Measurements from ENCODE around the gene CARHSP1.

CARHSP1 gene

DNA sequence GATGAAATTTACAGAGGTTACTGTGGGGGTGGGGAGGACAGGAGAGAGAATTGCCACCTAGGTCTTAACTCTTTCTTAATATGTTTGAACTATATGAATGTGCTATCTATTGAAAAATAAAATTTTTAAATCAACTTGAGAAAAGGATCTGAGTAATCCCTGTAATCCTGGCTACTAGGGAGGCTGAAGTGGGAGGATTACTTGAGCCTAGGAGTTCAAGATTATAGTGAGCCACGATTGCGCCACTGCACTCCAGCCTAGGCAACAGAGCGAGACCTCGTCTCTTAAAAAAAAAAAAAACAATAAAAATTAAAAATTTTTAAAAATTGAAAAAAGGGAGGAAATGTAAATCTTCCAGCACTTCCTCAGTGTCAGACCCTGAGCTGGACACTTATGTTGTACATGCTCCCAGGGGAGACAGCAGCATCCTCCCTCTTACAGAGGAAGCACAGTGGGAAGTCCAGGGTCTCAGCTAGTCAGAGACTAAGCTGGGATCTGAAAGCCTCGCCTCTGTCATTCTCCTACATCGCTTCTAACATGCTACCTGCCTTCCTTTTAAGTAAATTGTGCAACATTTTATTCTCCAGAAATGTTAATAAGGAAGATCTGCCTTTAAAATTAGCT is 49.3 kb downstream of the CARHSP1 start:
- no CpG with 5 or more reads among the region's 6 CpGs for WGBS (ENCODE audit: extremely low coverage, insufficient coverage, low lambda C conversion rate)
- Histone ChIP-seq H3K4me2 (ENCODE audit: low read length) (no peak overlapping the region), H3K23ac (ENCODE audit: low read length) (no peak overlapping the region)

DNA sequence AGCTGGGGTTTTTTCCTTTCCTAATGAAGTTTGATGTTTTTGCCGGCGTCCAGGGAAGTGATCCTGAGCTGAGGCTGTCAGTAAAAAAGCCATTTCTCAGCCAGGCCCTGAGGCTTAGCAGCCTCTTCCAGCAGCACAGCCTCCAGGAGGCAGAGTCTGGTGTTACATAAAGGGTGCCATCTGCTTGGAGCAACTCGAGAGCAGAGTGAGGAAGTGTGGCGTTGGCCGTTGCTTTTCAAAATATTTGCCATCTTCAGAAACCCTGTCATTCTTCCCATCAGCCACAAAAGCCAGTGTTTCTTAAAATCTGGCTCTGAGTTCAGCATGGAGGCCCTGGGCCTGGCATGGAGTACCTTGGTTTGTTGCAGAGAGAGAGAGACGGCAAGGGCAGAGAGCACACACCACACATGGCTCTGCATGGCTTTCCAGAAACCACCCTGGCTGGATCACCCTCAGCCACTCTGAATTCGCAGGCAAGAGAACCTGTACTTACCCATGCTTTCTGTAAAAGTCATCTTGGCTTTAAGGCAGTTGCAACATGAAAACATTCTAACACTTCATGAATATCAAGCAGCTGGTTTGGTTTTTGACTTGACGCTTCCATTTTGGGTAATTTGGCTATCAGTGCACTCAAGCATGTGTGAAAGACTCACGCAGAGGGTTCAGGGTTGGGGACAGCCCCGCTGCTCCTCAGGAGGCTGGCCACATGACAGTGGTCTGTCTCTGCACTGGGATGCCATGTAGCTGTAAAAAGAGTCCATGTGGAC is 50.1 kb downstream of the CARHSP1 start:
- Histone ChIP-seq H3K9ac (ENCODE audit: low read length) (no peak overlapping the region), H2BK120ac (ENCODE audit: low read depth, low read length) (no peak overlapping the region), H3K18ac (ENCODE audit: low read length) (no peak overlapping the region), H3K4me2 (ENCODE audit: low read length) (no peak overlapping the region), H3K23ac (ENCODE audit: low read length) (no peak overlapping the region), H4K8ac (ENCODE audit: low read depth, low read length) (no peak overlapping the region), H3K79me2 (ENCODE audit: control insufficient read depth, insufficient read depth, low read length) (no peaks in the 10 kb centered on the region), H2AK5ac (ENCODE audit: low read length) (no peak overlapping the region), H3K79me1 (ENCODE audit: low read length) (peaks cover 4% of the 10 kb centered on the region), H4K5ac (ENCODE audit: low read length) (no peak overlapping the region), H3K4me1 (ENCODE audit: control insufficient read depth, low read depth, low read length) (peaks cover 3% of the 10 kb centered on the region), H3K27me3 (ENCODE audit: insufficient read depth, low read length, poor library complexity) (no peaks in the 10 kb centered on the region), H3K27ac (ENCODE audit: low read depth, low read length) (no peak overlapping the region), H2BK15ac (replicated peaks; ENCODE audit: low read depth) (no peak overlapping the region), H3K4me3 (ENCODE audit: low read length) (no peak overlapping the region), H3K4ac (ENCODE audit: low read depth, low read length) (no peak overlapping the region), H2BK5ac (ENCODE audit: low read length) (no peak overlapping the region), H3K56ac (ENCODE audit: low read length) (no peak overlapping the region), H3K36me3 (ENCODE audit: control insufficient read depth, insufficient read depth, low read length) (peaks cover 10% of the 10 kb centered on the region)
- peak; percentile 40 for DNase-seq
- WGBS (ENCODE audit: extremely low coverage, insufficient coverage, low lambda C conversion rate): no CpG with 5 or more reads among the region's 10 CpGs

More for the DNA sequence above, 49.3 kb downstream of the CARHSP1 start:
- Histone ChIP-seq H2BK5ac (ENCODE audit: low read length) (no peak overlapping the region), H3K4me3 (ENCODE audit: low read length) (no peak overlapping the region), H4K5ac (ENCODE audit: low read length) (no peak overlapping the region), H2BK15ac (replicated peaks; ENCODE audit: low read depth) (no peak overlapping the region), H3K4me1 (ENCODE audit: control insufficient read depth, low read depth, low read length) (peaks cover 3% of the 10 kb centered on the region), H3K79me1 (ENCODE audit: low read length) (peaks cover 4% of the 10 kb centered on the region), H3K4ac (ENCODE audit: low read depth, low read length) (no peak overlapping the region), H3K27ac (ENCODE audit: low read depth, low read length) (no peak overlapping the region), H3K36me3 (ENCODE audit: control insufficient read depth, insufficient read depth, low read length) (peaks cover 7% of the 10 kb centered on the region), H2BK120ac (ENCODE audit: low read depth, low read length) (no peak overlapping the region), H3K56ac (ENCODE audit: low read length) (no peak overlapping the region), H3K79me2 (ENCODE audit: control insufficient read depth, insufficient read depth, low read length) (no peaks in the 10 kb centered on the region), H3K9ac (ENCODE audit: low read length) (no peak overlapping the region), H2AK5ac (ENCODE audit: low read length) (no peak overlapping the region), H3K27me3 (ENCODE audit: insufficient read depth, low read length, poor library complexity) (no peaks in the 10 kb centered on the region), H3K18ac (ENCODE audit: low read length) (no peak overlapping the region), H4K8ac (ENCODE audit: low read depth, low read length) (no peak overlapping the region)
- DNase-seq: no peak

DNA sequence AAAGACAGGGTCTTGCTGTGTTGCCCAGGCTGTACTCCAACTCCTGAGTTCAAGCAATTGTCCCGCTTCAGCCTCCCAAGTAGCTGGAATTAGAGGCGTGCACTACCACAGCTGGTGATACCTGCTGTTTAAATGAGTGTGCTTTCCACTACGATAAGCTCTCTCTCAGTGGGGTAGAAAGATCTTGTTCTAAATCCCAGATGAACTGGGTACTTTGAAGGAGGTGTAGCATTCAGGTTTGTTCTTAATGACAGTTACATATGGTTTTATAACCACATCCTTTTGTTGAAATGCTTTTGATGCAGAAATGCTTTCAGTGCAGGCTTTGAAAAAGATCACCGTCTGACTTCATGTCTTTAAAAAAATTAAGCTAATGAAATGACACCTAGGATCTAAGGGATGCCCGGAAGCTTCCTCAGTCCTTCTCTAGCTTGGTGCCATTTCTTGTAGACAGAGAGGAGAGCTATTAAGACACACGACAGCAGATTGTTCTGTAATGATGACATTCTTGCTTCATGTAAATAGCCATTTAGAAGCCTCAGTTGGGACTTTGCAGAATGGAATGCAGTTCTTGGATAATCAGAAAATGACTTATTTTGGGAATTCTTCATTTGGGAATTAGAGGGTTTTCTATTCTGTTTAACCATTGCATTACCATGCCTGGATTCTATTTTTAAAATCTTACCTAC is 51.7 kb downstream of the CARHSP1 start:
- DNase-seq: no peak
- Histone ChIP-seq H3K27me3 (ENCODE audit: insufficient read depth, low read length, poor library complexity) (no peaks in the 10 kb centered on the region), H3K27ac (ENCODE audit: low read depth, low read length) (no peak overlapping the region), H3K36me3 (ENCODE audit: control insufficient read depth, insufficient read depth, low read length) (peaks cover 15% of the 10 kb centered on the region), H3K18ac (ENCODE audit: low read length) (no peak overlapping the region), H3K4me2 (ENCODE audit: low read length) (no peak overlapping the region), H3K4me3 (ENCODE audit: low read length) (no peak overlapping the region), H3K23ac (ENCODE audit: low read length) (no peak overlapping the region), H3K9ac (ENCODE audit: low read length) (no peak overlapping the region), H2AK5ac (ENCODE audit: low read length) (no peak overlapping the region), H2BK120ac (ENCODE audit: low read depth, low read length) (no peak overlapping the region), H3K4me1 (ENCODE audit: control insufficient read depth, low read depth, low read length) (peaks cover 3% of the 10 kb centered on the region), H3K56ac (ENCODE audit: low read length) (no peak overlapping the region), H3K4ac (ENCODE audit: low read depth, low read length) (no peak overlapping the region), H4K8ac (ENCODE audit: low read depth, low read length) (no peak overlapping the region), H4K5ac (ENCODE audit: low read length) (no peak overlapping the region), H3K79me2 (ENCODE audit: control insufficient read depth, insufficient read depth, low read length) (no peaks in the 10 kb centered on the region), H2BK5ac (ENCODE audit: low read length) (no peak overlapping the region), H3K79me1 (ENCODE audit: low read length) (peaks cover 4% of the 10 kb centered on the region), H2BK15ac (replicated peaks; ENCODE audit: low read depth) (no peak overlapping the region)
- no CpG with 5 or more reads among the region's 6 CpGs for WGBS (ENCODE audit: extremely low coverage, insufficient coverage, low lambda C conversion rate)

DNA sequence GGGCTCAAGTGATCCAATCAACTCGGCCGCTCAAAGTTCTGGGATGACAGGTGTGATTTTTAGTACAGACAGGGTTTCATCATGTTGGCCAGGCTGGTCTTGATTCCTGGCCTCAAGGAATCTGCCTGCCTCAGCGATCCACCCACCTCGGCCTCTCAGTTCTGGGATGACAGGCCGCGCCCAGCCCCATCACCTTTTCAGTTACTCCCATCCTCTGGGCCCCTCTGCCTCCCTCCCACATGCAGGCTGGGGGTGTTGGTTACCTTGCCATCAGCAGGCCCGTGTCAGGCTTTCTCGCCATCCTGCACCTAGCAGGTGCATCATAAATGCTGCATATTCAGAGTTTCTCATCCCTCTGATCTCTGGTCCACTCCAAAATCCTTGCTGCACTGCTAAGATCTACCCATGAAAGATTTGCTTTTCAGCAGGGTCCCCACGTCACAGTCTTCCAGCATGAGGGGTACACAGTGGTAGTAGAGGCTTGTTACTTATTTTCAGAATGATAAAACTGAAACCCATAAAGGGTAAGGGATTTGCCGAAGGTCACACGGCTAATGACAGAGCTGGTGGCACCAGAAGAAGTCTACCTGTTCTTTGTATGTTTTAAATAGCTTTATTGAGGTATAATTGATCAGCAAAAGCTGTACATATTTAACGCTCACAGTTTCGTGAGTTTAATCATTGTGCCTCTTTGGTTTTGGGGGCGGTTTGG is 54.6 kb downstream of the CARHSP1 start:
- H2BK5ac ChIP-seq (ENCODE audit: low read length): no peak overlapping the region
- no peak overlapping the region for H4K5ac ChIP-seq (ENCODE audit: low read length)
- no peak overlapping the region for H3K9ac ChIP-seq (ENCODE audit: low read length)
- H3K79me2 ChIP-seq (ENCODE audit: control insufficient read depth, insufficient read depth, low read length): no peaks in the 10 kb centered on the region
- H3K4me2 ChIP-seq (ENCODE audit: low read length): no peak overlapping the region
- H3K4ac ChIP-seq (ENCODE audit: low read depth, low read length): no peak overlapping the region
- no peak overlapping the region for H3K56ac ChIP-seq (ENCODE audit: low read length)
- H3K36me3 ChIP-seq (ENCODE audit: control insufficient read depth, insufficient read depth, low read length): peaks cover 11% of the 10 kb centered on the region
- no peak overlapping the region for H3K18ac ChIP-seq (ENCODE audit: low read length)
- H3K27me3 ChIP-seq (ENCODE audit: insufficient read depth, low read length, poor library complexity): no peaks in the 10 kb centered on the region
- no peak overlapping the region for H3K27ac ChIP-seq (ENCODE audit: low read depth, low read length)
- H2AK5ac ChIP-seq (ENCODE audit: low read length): no peak overlapping the region
- DNase-seq: no peak
- WGBS (ENCODE audit: extremely low coverage, insufficient coverage, low lambda C conversion rate): no CpG with 5 or more reads among the region's 14 CpGs
- no peak overlapping the region for H3K23ac ChIP-seq (ENCODE audit: low read length)
- no peaks in the 10 kb centered on the region for H3K79me1 ChIP-seq (ENCODE audit: low read length)
- peaks cover 3% of the 10 kb centered on the region for H3K4me1 ChIP-seq (ENCODE audit: control insufficient read depth, low read depth, low read length)
- H2BK15ac ChIP-seq (replicated peaks; ENCODE audit: low read depth): no peak overlapping the region
- no peak overlapping the region for H4K8ac ChIP-seq (ENCODE audit: low read depth, low read length)
- H3K4me3 ChIP-seq (ENCODE audit: low read length): no peak overlapping the region
- no peak overlapping the region for H2BK120ac ChIP-seq (ENCODE audit: low read depth, low read length)

DNA sequence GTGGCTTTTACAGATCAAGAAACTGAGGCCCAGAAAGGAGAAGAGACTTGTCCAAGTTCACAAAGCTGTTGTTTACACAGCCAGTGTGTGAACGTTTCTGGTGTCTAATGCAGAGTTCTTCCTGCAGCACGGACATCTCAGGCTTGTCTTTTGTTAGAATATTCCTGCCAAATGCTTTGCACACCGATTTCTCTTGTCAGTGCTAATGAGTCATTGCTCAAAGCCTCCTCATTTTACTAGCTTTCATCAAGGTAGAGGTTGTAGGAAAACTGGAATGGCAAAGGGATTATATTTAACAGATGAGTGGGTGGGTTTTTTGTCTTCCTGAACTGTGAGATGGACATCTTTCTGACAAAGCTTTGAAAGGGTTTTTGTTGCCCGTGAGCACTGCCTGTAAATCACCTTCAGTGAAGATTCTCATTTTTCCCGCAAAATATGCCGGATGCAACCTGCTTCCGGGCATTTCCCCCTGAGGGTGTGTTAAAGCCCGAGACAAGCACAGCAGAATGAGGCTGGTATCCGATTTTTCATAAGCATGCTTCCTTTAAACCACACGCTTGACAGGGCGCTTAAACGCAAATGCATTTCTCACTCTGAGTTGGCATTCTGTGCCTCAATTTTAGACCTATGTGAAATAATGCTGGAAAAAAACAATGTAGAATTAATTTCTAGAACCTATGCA is 56.5 kb downstream of the CARHSP1 start:
- Histone ChIP-seq H3K4me2 (ENCODE audit: low read length) (no peak overlapping the region), H3K56ac (ENCODE audit: low read length) (no peak overlapping the region), H2BK15ac (replicated peaks; ENCODE audit: low read depth) (no peak overlapping the region), H3K79me2 (ENCODE audit: control insufficient read depth, insufficient read depth, low read length) (no peaks in the 10 kb centered on the region), H2BK120ac (ENCODE audit: low read depth, low read length) (no peak overlapping the region), H3K9ac (ENCODE audit: low read length) (no peak overlapping the region), H3K27ac (ENCODE audit: low read depth, low read length) (no peak overlapping the region), H3K79me1 (ENCODE audit: low read length) (no peaks in the 10 kb centered on the region), H4K5ac (ENCODE audit: low read length) (no peak overlapping the region), H2AK5ac (ENCODE audit: low read length) (no peak overlapping the region), H2BK5ac (ENCODE audit: low read length) (no peak overlapping the region), H3K4me1 (ENCODE audit: control insufficient read depth, low read depth, low read length) (no peaks in the 10 kb centered on the region), H3K27me3 (ENCODE audit: insufficient read depth, low read length, poor library complexity) (no peaks in the 10 kb centered on the region), H4K8ac (ENCODE audit: low read depth, low read length) (no peak overlapping the region), H3K23ac (ENCODE audit: low read length) (no peak overlapping the region), H3K18ac (ENCODE audit: low read length) (no peak overlapping the region), H3K4ac (ENCODE audit: low read depth, low read length) (no peak overlapping the region), H3K36me3 (ENCODE audit: control insufficient read depth, insufficient read depth, low read length) (peaks cover 13% of the 10 kb centered on the region), H3K4me3 (ENCODE audit: low read length) (no peak overlapping the region)
- WGBS (ENCODE audit: extremely low coverage, insufficient coverage, low lambda C conversion rate): no CpG with 5 or more reads among the region's 12 CpGs
- DNase-seq: no peak

Measured in mesendoderm (in vitro differentiated cells).